Nucleus accumbens (tissue), 56 donors: ENCODE measurements around the gene TMEFF2.

Source experiments
- DNase-seq, 56 donors: peaks; one replicate each; lab custom pipeline; 2025; lab: John Stamatoyannopoulos, UW

TMEFF2 gene

GRCh38 chr2:191981706-191982105 is 213.0 kb downstream of the TMEFF2 start:
- no peak for DNase-seq

GRCh38 chr2:191980483-191980882 is 214.2 kb downstream of the TMEFF2 start:
- DNase-seq: no peak

- no peak for DNase-seq
Observed at GRCh38 chr2:191979221-191979730, 215.5 kb downstream of the TMEFF2 start.

DNA sequence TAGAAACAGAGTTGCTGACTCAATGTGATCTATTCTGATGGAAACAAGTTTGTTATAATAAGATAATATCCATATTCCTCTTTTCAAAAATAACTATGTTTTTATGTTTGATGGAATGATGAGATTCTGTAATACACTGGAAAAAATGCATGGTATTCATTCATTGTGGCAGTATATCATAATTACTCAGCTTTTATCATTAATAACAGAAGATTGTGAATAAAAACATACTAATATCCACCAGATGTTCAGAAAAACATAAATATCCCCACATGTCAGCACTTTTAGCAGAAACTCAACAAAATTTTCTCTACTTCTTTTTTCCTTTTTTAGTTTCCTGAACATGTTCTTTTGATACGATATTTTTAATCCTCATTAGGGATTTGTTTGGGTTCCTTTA is 217.0 kb downstream of the TMEFF2 start:
- DNase-seq: no peak

- no peak for DNase-seq
Observed at GRCh38 chr2:191976436-191976835, 218.3 kb downstream of the TMEFF2 start.

DNA sequence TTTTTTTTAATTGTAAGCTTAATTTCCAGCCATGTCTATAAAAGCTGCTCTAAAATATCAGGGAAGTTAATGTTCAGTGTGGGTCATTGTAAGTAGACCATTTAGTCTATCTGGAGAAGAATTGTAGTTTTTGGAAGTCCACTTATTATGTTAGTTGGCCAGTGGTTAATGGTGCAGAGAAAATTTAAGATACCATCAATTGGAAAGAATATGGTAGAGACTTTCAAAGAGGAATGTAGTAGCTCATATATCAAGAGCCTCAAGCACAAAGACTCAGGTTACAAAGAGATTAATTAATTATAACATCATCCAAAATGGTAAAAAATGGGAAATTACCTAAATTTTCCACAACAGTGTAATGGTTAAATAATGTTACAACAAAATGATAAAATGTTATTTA is 220.1 kb downstream of the TMEFF2 start:
- no peak for DNase-seq

GRCh38 chr2:191970867-191971266 is 223.9 kb downstream of the TMEFF2 start:
- no peak for DNase-seq

DNA sequence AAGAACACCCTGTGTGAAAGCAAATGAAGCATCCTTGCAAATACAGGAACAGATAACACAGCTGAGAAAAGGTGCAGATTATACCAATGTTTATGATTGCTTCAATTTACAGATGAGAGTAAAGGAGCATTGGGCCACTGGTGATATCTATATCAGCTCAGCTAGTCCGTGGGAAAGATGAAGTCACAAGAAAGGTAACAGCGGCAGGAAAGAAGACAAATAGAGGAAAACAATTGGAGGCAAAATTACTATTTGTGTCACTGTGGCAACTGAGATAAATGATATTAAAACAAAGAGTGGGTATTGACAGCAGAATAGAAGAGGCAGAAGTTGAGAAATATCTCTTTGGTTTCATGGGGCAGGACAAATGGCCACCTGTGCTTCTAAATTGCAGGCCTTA is 226.6 kb downstream of the TMEFF2 start:
- no peak for DNase-seq

- DNase-seq: no peak
Observed at GRCh38 chr2:191965733-191966132, 229.0 kb downstream of the TMEFF2 start.

DNA sequence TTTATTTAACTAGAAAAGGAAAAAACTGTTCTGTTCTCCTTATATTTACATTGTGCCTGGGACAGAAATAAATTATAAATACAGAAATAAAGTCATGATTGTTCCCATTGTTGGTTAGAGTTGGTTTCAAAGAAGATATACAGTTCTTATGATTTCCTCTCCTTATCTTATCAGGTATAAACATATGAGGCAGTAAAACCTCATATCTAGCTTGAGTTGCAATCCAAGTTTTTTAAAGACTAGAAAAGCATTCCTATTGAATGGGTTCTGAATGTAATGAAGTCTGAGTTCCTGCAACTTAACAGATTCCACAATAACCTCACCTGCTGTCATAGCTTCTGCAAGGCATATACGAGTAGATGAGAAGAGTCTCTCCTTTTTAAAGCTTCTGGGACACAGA is 233.2 kb downstream of the TMEFF2 start:
- DNase-seq: no peak

DNA sequence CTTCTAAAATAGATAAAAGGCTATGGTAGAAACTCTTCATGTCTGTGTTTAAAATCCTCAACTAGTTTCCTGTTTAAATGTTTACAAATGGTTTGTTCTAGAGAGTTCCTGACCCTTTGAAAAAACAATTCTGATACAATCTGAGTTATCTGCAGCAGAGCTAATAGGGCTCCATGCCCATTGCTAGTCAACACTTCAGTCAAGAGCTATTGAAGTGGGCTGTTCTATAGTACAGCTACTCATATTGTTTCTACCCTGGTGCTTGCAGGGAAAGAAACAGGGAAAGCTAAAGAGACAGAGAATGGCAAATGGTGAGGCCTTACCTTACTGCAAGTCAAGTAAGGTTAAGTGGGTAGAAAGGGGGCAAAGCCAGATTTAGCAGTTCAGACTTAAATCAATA is 235.5 kb downstream of the TMEFF2 start:
- no peak for DNase-seq

DNA sequence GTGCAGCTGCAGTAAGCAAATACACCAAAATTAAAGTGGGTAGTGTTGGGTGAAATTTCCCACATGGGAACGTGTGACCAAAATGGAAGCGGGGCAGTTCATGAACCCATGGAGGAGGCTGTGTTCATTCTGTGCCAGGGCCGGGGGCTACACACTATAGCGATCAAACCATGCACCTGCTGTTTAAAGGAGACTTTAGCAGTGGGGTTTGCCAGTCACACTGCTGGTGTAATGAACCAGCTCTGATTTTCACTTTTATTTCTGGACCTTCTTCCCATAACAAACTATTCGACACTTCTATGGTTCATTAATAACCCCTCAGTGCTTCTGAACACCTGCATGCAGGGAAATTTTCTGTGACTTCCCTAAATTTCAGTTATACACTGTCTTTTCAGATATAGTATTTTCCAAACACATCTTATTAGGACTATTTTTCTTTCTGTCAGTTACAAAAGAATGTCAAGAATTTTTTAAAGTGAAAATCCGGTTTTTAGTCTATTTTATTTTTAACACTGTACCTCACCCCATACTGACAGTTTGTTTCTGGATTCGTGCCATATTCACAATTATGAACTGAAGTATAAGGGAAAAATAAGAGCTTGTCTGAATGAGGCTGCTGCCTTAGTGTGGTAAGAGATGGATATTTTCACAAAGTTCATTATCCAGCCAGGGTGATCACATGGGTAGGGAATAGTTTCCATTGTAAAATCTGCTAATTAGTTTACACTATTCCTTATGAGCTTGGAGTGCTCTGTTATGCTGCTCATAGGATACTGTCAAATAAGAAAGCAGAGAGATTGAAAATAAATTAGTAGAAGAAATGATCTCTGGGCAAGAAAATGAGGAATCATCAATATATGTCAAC is 236.5 kb downstream of the TMEFF2 start:
- DNase-seq: no peak

- DNase-seq: no peak
Observed at GRCh38 chr2:191954451-191954850, 240.3 kb downstream of the TMEFF2 start.

- DNase-seq: no peak
Observed at GRCh38 chr2:191952515-191953270, 242.0 kb downstream of the TMEFF2 start.

- peak in 5 of 56 donors; percentile 1 to 36 (median 10) for DNase-seq
Observed at GRCh38 chr2:191951832-191952231, 242.9 kb downstream of the TMEFF2 start.

- DNase-seq: no peak
Observed at GRCh38 chr2:191951376-191951775, 243.4 kb downstream of the TMEFF2 start.

DNA sequence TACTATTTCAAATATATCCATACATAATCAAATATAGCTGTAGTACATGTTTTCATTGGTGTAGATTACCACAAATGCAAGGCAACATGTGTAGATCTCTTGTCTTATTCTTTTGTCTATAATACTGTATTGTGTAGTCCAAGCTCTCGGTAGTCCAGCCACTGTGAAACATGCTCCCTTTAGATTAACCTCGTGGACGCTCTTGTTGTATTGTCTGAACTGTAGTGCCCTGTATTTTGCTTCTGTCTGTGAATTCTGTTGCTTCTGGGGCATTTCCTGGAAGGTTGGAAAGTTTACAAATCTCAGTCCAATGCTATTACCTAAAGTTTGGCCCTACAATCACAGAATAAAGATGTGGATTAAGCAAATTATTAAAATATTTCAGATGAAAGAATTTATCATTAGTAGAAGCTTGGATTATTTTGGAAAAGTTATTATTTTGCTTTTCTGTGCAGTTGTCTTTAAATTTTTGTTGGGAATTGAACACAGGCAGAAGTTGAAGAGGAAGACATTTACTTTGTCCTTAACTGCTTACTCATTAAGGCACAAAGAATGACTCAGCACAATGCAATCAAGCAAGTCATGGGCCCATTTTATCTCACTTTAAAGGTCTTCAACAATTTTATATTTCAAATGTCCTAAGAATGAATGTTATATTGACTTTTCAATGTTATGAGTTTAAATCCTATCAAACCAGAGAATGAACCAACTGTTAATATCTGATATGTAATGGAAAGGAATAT is 244.4 kb downstream of the TMEFF2 start:
- DNase-seq: no peak

DNA sequence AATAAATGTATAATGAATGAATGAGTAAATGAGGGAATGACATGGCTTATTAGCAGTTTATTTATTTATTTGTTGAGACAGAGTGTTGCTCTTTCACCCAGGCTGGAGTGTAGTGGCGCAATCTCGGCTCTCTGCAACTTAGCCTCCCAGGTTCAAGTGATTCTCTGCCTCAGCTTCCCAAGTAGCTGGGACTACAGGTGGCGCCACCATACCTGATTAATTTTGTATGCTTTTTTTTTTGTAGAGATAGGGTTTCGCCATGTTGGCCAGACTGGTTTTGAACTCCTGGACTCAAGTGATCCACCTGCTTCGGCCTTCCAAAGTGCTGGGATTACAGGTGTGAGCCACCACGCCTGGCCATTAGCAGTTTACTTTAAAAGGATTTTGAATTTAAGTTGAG is 247.5 kb downstream of the TMEFF2 start:
- DNase-seq: no peak

DNA sequence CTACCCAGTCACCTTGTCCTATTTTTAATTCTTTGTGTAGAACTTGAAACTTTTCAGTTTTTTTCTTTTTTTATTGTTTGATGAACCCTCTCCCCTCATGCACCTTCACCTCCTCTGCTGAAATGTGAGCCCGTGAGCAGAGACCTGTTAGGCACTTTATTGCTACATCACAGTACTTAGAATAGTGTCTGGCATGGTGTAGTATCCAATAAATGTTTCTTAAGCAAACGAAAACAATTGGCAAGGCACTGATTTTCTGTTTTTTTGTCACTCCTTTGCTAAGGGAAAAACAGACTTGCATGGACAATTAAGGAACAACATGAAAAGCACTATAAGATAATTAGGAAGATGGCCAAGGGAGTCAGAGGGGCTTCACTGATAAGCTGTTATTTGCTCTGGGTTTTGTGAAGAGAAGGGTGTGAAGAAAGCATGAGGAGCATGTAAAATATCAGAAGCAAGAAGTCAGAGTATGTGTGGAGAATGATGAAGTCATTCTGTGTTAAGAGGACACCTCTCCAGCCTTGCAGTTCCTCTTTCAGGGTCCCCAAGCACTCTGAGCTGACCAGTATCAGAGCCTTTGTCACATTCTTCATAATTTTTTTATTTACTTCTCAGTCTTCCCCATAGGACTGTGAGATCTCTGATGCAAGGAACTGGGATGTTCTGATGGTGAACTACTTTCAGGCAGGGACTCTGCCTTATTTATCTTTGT is 248.1 kb downstream of the TMEFF2 start:
- no peak for DNase-seq

DNA sequence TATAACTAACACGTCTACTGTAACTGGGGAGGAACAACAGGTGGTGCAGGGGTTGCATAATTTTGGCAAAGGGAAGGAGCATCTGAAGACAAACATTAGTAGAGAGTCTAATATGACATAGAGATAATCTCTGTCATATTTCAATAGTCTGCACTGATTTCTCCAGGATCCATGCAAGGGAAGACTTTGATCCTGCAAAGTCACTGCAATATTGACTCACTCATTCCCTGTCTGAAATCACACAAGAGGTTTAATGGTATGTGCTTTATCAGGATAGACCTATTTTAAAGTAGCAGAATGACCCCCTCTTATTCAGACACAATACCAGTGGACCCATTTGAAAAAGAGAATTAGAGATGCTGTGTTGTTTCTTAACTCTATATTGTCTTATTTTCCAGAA is 249.1 kb downstream of the TMEFF2 start:
- DNase-seq: no peak
